Uterus (tissue), 2 donors: ENCODE data around the gene CAPN9.

Experiments
- CTCF ChIP-seq, 4 experiments: fragments of 200-600 bp in 2 of 4; fragments of 450-650 bp in 2 of 4; sonication (generic) in 2 of 4; IDR thresholded peaks; one replicate each; pipeline ENCODE4 v1.5.1; 2016 to 2019; ENCODE audit warnings: antibody characterized with exemption in 4 of 4, mild to moderate bottlenecking in 2 of 4, moderate library complexity in 1 of 4
- POLR2A ChIP-seq, 2 donors: fragments of 450-650 bp; IDR thresholded peaks; one replicate each; pipeline ENCODE4 v1.6.1; 2016; ENCODE audit warnings: antibody characterized with exemption in 2 of 2, mild to moderate bottlenecking in 1 of 2, moderate library complexity in 1 of 2

- no peak for TF ChIP-seq CTCF (IDR thresholded peaks at IDR 0.05)
- no peak for TF ChIP-seq POLR2A (IDR thresholded peaks at IDR 0.05)
Observed at GRCh38 chr1:230753191-230753585, 6.0 kb downstream of the CAPN9 start.
